Gastroesophageal sphincter (tissue), 2 donors: ENCODE measurements around the gene ST8SIA4.

Experiments
- POLR2A ChIP-seq, 2 donors: fragments of 450-650 bp; IDR thresholded peaks; one replicate each; pipeline ENCODE4 v1.6.1; 2017; ENCODE audit warnings: antibody characterized with exemption in 2 of 2, mild to moderate bottlenecking in 2 of 2, moderate library complexity in 1 of 2
- POLR2AphosphoS5 ChIP-seq: sonication (generic); formaldehyde crosslinking; IDR thresholded peaks from one replicate; pipeline ENCODE4 v1.6.1; 2017; ENCODE audit warnings: antibody characterized with exemption

- TF ChIP-seq POLR2AphosphoS5, result no peak
- no peak for TF ChIP-seq POLR2A (IDR thresholded peaks at IDR 0.05)
Measured at GRCh38 chr5:100792781-100793180, 110.3 kb downstream of the ST8SIA4 start.
